ENCODE data around the gene CGN. TPM values are rescaled to one million over a fixed set of nuclear protein-coding genes. Genes with fewer than 3 reads are reported as not detected.

The CGN gene
- polyA plus RNA-seq, 1 donor, result 145 TPM

DNA sequence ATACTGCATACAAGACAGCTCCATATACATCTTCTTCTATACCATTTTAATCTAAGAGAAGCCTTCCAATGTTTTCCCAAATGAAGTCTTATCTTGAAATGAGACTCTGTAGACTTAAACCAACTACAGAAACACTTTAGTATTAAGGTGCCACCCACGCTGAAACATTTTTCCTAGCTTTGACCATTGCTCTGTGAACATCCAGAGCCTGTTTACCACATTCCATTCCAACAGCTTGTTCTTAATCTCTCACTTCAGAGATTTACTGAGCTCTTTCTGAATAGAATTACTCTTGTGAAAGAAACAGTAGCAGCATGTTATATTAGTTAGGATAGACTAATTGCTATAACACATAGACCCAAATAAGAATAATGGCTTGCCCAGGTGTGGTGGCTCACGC lies 32.3 kb upstream of the CGN start:
- DNase-seq, result no peak
- 40% methylated on average over 1 of the region's 2 CpGs for WGBS (ENCODE audit: insufficient coverage, low lambda C conversion rate)
- Histone ChIP-seq H3K9me3 (ENCODE audit: control insufficient read depth, low read depth, low read length) (peaks cover 4% of the 10 kb centered on the region), H3K36me3 (ENCODE audit: control insufficient read depth, insufficient read depth, low read length) (no peaks in the 10 kb centered on the region), H3K27me3 (ENCODE audit: control insufficient read depth, insufficient read depth, low read length) (no peaks in the 10 kb centered on the region), H3K4me3 (ENCODE audit: low read length) (no peak overlapping the region), H3K4me1 (ENCODE audit: control insufficient read depth, insufficient read depth, low read length) (peaks cover 2% of the 10 kb centered on the region), H3K27ac (ENCODE audit: low read length) (no peak overlapping the region)

DNA sequence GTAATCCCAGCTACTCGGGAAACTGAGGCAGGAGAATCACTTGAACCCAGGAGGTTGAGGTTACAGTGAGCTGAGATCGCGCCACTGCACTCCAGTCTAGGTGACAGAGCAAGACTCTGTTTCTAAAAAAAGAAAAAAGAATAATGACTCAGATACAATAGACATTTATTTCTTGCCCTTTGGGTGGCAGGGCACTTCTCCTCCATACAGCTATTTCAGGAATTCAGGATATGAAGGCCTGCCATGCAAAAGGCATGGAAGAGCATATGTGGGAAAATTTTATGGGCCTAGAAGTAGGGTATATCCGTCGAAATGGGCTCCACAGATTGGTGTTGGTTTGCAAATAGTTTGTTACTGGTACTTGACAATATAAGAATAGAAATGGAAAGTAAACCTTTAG lies 31.7 kb upstream of the CGN start:
- no peaks in the 10 kb centered on the region for H3K36me3 ChIP-seq (ENCODE audit: control insufficient read depth, insufficient read depth, low read length)
- peaks cover 2% of the 10 kb centered on the region for H3K4me1 ChIP-seq (ENCODE audit: control insufficient read depth, insufficient read depth, low read length)
- no peak overlapping the region for H3K27ac ChIP-seq (ENCODE audit: low read length)
- no peak overlapping the region for H3K4me3 ChIP-seq (ENCODE audit: low read length)
- peaks cover 4% of the 10 kb centered on the region for H3K9me3 ChIP-seq (ENCODE audit: control insufficient read depth, low read depth, low read length)
- no peak for DNase-seq
- no CpG with 5 or more reads among the region's 5 CpGs for WGBS (ENCODE audit: insufficient coverage, low lambda C conversion rate)
- no peaks in the 10 kb centered on the region for H3K27me3 ChIP-seq (ENCODE audit: control insufficient read depth, insufficient read depth, low read length)

DNA sequence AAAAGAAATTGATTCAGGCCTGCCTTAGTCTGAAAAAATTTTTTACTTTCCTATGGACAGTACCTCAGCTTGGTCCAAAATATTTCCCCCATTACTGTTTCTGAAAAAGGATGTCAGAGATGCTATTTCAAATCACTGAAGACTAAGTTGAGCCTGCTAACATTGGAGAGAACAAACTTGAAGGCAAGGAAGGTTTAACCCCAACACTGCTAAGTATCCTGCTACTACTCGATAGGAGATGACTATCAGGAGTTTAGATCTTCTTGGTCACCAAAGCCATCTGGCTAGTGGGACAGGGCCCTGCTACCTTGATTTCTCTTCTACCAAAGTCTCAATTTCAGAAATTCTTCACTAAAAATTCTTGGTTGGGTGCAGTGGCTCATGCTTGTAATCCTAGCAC lies 29.2 kb upstream of the CGN start:
- H3K4me1 ChIP-seq (ENCODE audit: control insufficient read depth, insufficient read depth, low read length), result peaks cover 2% of the 10 kb centered on the region
- H3K27me3 ChIP-seq (ENCODE audit: control insufficient read depth, insufficient read depth, low read length), result no peaks in the 10 kb centered on the region
- H3K27ac ChIP-seq (ENCODE audit: low read length), result no peak overlapping the region
- no CpG with 5 or more reads among the region's 1 CpG for WGBS (ENCODE audit: insufficient coverage, low lambda C conversion rate)
- no peak overlapping the region for H3K4me3 ChIP-seq (ENCODE audit: low read length)
- peaks cover 4% of the 10 kb centered on the region for H3K9me3 ChIP-seq (ENCODE audit: control insufficient read depth, low read depth, low read length)
- DNase-seq, result no peak
- H3K36me3 ChIP-seq (ENCODE audit: control insufficient read depth, insufficient read depth, low read length), result no peaks in the 10 kb centered on the region

DNA sequence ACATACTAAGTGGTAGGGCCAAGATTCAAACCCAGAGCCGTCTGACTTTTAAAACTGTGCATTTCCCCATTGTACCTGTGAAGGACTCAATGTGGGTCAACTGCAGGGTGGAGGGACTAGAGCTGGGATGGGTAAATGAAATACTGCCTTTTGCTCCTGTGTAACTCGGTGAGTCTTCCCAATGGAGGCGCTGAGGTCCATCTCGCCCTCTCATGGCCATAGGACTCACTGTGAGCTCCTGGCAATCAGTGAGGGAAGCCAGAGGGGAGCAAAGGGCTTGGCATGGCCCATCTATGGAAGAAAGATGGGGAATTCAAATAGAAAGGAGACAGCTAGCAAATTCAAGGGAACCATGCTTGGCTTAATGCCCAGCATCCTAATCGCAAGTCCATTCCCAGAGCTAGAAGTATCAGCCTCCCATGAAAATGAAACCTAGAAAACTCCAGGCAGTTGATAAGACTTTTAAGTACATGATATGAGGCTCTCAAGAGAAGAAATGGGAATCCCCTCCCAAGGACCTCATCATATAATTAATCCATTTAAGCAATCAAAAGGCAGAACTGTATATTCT lies 25.4 kb upstream of the CGN start:
- Histone ChIP-seq H3K27ac (ENCODE audit: low read length) (no peak overlapping the region), H3K27me3 (ENCODE audit: control insufficient read depth, insufficient read depth, low read length) (no peaks in the 10 kb centered on the region), H3K36me3 (ENCODE audit: control insufficient read depth, insufficient read depth, low read length) (no peaks in the 10 kb centered on the region), H3K9me3 (ENCODE audit: control insufficient read depth, low read depth, low read length) (peaks cover 4% of the 10 kb centered on the region), H3K4me1 (ENCODE audit: control insufficient read depth, insufficient read depth, low read length) (no peaks in the 10 kb centered on the region), H3K4me3 (ENCODE audit: low read length) (no peak overlapping the region)
- DNase-seq, result peak in 1 of 2 donors; percentile 36
- no CpG with 5 or more reads among the region's 5 CpGs for WGBS (ENCODE audit: insufficient coverage, low lambda C conversion rate)

DNA sequence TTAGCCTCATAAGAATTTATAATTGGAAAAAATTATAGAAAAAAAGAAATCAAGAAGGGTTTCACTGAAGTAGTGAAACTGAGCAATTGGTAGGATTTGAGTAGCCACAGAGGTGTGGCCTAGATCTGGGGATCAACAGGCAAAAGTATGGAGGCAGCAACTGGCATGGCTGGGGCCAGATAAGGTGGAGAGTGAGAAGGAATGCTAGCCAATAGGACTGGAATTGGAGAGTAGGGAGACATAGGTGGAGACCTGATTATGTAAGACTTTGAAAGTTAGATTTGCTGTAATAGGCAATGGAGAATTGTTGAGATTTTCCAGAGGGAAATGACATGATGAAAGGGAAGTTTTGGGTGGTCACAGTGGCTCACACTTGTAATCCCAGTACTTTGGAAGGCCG lies 24.6 kb upstream of the CGN start:
- no peak overlapping the region for H3K27ac ChIP-seq (ENCODE audit: low read length)
- whole genome bisulfite sequencing (ENCODE audit: insufficient coverage, low lambda C conversion rate), result no CpG with 5 or more reads among the region's 1 CpG
- no peaks in the 10 kb centered on the region for H3K27me3 ChIP-seq (ENCODE audit: control insufficient read depth, insufficient read depth, low read length)

DNA sequence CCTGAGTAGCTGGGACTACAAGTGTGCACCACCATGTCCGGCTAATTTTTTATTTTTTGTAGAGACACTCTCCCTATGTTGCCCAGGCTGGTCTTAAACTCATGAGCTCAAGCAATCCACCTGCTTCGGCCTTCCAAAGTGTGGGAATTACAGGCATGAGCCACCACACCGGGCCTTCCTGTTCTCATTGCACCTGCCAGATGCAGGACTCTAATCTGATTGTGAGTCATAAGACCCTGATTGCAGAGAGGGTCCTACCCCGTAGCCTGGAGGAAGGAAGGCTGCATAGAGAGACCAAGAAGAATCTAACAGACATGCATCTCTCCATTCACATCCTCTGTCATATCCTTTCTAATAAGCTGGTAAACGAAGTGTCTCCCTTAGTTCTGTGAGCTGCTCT lies 19.5 kb upstream of the CGN start:
- no peaks in the 10 kb centered on the region for H3K36me3 ChIP-seq (ENCODE audit: control insufficient read depth, insufficient read depth, low read length)
- peaks cover 14% of the 10 kb centered on the region for H3K4me1 ChIP-seq (ENCODE audit: control insufficient read depth, insufficient read depth, low read length)
- H3K4me3 ChIP-seq (ENCODE audit: low read length), result no peak overlapping the region
- H3K9me3 ChIP-seq (ENCODE audit: control insufficient read depth, low read depth, low read length), result no peaks in the 10 kb centered on the region
- no peaks in the 10 kb centered on the region for H3K27me3 ChIP-seq (ENCODE audit: control insufficient read depth, insufficient read depth, low read length)
- WGBS (ENCODE audit: insufficient coverage, low lambda C conversion rate), result no CpG with 5 or more reads among the region's 5 CpGs
- H3K27ac ChIP-seq (ENCODE audit: low read length), result no peak overlapping the region
- peak in 1 of 2 donors; percentile 18 for DNase-seq

More for the DNA sequence above, 24.6 kb upstream of the CGN start:
- Histone ChIP-seq H3K4me1 (ENCODE audit: control insufficient read depth, insufficient read depth, low read length) (no peaks in the 10 kb centered on the region), H3K9me3 (ENCODE audit: control insufficient read depth, low read depth, low read length) (peaks cover 4% of the 10 kb centered on the region), H3K4me3 (ENCODE audit: low read length) (no peak overlapping the region), H3K36me3 (ENCODE audit: control insufficient read depth, insufficient read depth, low read length) (no peaks in the 10 kb centered on the region)
- no peak for DNase-seq

DNA sequence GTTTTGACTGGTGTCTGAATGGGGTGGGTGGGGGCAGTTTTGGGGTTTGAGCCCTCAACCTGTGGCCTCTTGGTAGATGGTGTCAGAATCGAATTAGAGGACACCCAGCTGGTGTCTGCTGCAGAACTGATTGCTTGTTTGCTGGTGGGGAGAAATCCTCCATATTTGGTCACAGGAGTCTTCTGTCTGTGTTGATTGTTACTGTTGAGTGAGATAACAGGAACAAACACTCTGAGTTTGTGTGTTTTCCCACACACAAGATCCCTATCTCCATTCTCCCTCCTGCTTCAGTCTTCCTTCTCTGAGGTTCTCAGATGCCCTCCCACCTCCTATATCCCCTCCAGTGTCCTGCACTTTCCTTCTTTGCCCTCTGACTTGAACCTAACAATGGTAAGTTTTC lies 19.1 kb upstream of the CGN start:
- no peak overlapping the region for H3K4me3 ChIP-seq (ENCODE audit: low read length)
- no peaks in the 10 kb centered on the region for H3K27me3 ChIP-seq (ENCODE audit: control insufficient read depth, insufficient read depth, low read length)
- H3K4me1 ChIP-seq (ENCODE audit: control insufficient read depth, insufficient read depth, low read length), result peaks cover 14% of the 10 kb centered on the region
- H3K36me3 ChIP-seq (ENCODE audit: control insufficient read depth, insufficient read depth, low read length), result no peaks in the 10 kb centered on the region
- H3K9me3 ChIP-seq (ENCODE audit: control insufficient read depth, low read depth, low read length), result no peaks in the 10 kb centered on the region
- no peak overlapping the region for H3K27ac ChIP-seq (ENCODE audit: low read length)
- DNase-seq, result no peak
- WGBS (ENCODE audit: insufficient coverage, low lambda C conversion rate), result no CpG with 5 or more reads among the region's 1 CpG

DNA sequence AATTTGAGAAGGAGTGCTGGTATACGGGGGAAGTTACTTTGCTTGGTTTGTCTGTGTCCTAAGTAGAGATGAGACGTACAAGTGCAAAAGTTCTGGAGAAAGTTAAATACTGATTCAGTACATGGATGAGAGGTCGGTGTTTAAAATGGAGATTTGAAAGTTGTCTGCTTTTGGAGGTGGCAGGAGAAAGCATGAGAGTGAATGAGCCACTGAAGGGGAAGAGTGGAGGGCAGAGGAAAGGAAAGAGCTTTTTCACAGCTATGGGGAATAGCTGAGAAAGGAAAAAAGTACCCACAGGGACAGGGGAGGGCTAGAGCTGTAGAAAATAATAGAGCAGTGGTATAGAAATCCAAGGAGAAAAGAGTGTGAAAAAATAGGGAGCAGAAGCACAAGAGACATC lies 18.1 kb upstream of the CGN start:
- H3K4me3 ChIP-seq (ENCODE audit: low read length), result no peak overlapping the region
- DNase-seq, result no peak
- H3K27ac ChIP-seq (ENCODE audit: low read length), result no peak overlapping the region
- H3K4me1 ChIP-seq (ENCODE audit: control insufficient read depth, insufficient read depth, low read length), result peaks cover 14% of the 10 kb centered on the region
- H3K9me3 ChIP-seq (ENCODE audit: control insufficient read depth, low read depth, low read length), result no peaks in the 10 kb centered on the region
- no peaks in the 10 kb centered on the region for H3K36me3 ChIP-seq (ENCODE audit: control insufficient read depth, insufficient read depth, low read length)
- no peaks in the 10 kb centered on the region for H3K27me3 ChIP-seq (ENCODE audit: control insufficient read depth, insufficient read depth, low read length)
- 89% methylated on average over 1 of the region's 3 CpGs for WGBS (ENCODE audit: insufficient coverage, low lambda C conversion rate)

DNA sequence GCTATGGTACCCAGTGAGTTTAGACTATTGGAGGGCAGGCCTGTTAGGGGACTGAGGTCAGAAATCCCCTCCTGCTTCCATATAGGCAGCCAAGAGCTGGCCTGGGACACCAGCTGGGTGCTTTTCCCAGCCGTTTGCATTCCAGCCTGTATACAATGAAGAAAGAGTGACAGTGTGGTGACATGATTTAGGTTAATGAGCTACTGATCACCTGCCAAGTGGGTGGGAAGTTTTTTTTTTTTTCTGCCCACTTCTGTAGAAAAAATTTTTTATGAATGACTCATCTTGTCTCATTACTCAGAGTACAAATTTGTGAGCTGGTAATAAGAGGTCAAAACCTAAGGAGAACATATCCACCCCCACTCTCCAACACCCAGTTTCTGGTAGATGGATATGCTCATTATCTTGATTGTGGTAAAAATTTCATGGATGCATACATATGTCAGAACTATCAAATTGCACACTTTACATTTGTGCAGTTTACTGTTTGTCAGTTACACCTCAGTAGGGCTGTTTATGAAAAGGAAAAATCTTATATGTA lies 16.4 kb upstream of the CGN start:
- Histone ChIP-seq H3K27me3 (ENCODE audit: control insufficient read depth, insufficient read depth, low read length) (no peaks in the 10 kb centered on the region), H3K9me3 (ENCODE audit: control insufficient read depth, low read depth, low read length) (no peaks in the 10 kb centered on the region), H3K27ac (ENCODE audit: low read length) (peak overlapping the region; percentile 84), H3K4me1 (ENCODE audit: control insufficient read depth, insufficient read depth, low read length) (peaks cover 21% of the 10 kb centered on the region), H3K4me3 (ENCODE audit: low read length) (no peak overlapping the region), H3K36me3 (ENCODE audit: control insufficient read depth, insufficient read depth, low read length) (no peaks in the 10 kb centered on the region)
- no CpG with 5 or more reads among the region's 1 CpG for WGBS (ENCODE audit: insufficient coverage, low lambda C conversion rate)
- DNase-seq, result peak; percentile 77 to 89

DNA sequence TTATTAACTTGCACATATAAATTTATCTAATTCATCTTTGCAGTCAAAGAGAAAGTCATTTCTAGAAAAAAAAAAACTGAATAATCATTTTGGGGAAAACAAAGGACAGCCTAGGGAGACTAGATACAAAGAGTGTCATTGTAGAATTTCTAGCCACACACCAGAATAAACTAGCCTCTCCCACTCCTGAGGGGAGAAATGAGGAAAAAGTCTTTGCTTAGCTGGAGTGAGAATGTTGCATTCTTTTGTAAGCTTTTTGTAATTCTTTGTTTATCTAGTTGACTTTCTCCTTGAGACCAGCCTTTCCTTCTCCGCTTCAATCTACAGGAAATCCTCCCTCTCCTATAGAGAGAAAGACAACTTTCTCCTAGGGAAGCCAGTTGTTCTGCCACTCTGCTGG lies 15.9 kb upstream of the CGN start:
- Histone ChIP-seq H3K4me3 (ENCODE audit: low read length) (no peak overlapping the region), H3K27ac (ENCODE audit: low read length) (peak overlapping the region; percentile 57), H3K4me1 (ENCODE audit: control insufficient read depth, insufficient read depth, low read length) (peaks cover 25% of the 10 kb centered on the region), H3K27me3 (ENCODE audit: control insufficient read depth, insufficient read depth, low read length) (no peaks in the 10 kb centered on the region), H3K36me3 (ENCODE audit: control insufficient read depth, insufficient read depth, low read length) (no peaks in the 10 kb centered on the region), H3K9me3 (ENCODE audit: control insufficient read depth, low read depth, low read length) (no peaks in the 10 kb centered on the region)
- DNase-seq, result no peak
- WGBS (ENCODE audit: insufficient coverage, low lambda C conversion rate), result 71% methylated on average over 1 of the region's 1 CpG

DNA sequence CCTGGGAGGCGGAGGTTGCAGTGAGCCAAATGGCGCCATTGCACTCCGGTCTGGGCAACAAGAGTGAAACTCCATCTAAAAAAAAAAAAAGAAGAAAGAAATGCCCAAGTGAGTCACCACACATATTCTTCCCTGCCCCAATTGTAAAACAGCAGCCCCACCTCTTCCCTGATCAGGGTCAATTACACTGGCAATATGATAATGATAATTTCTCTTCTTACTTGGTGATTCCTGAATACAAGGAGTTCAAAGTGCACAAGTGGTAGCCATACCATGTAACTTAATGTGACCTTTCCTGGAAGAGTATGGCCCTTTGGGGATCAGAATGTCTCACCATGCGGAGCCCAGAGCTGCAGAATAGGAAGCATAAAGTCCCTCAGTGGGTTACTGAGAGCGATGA lies 11.8 kb upstream of the CGN start:
- Histone ChIP-seq H3K4me1 (ENCODE audit: control insufficient read depth, insufficient read depth, low read length) (peaks cover 48% of the 10 kb centered on the region), H3K9me3 (ENCODE audit: control insufficient read depth, low read depth, low read length) (no peaks in the 10 kb centered on the region), H3K27me3 (ENCODE audit: control insufficient read depth, insufficient read depth, low read length) (no peaks in the 10 kb centered on the region), H3K4me3 (ENCODE audit: low read length) (no peak overlapping the region), H3K27ac (ENCODE audit: low read length) (peak overlapping the region; percentile 74), H3K36me3 (ENCODE audit: control insufficient read depth, insufficient read depth, low read length) (no peaks in the 10 kb centered on the region)
- DNase-seq, result peak; percentile 62 to 79
- no CpG with 5 or more reads among the region's 5 CpGs for WGBS (ENCODE audit: insufficient coverage, low lambda C conversion rate)

Measured in large intestine (tissue), 3 donors.